ENCODE results near the gene MROH2A.

MROH2A gene

DNA sequence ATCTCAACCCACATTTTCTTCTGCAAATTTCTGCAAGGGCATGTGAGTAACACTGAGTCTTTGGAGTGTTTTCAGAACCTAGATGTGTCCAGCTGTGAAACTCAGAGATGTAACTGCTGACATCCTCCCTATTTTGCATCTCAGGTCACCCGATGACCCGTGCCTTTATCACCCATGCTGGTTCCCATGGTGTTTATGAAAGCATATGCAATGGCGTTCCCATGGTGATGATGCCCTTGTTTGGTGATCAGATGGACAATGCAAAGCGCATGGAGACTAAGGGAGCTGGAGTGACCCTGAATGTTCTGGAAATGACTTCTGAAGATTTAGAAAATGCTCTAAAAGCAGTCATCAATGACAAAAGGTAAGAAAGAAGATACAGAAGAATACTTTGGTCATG is 10.1 kb upstream of the MROH2A start:
- TF ChIP-seq, protein P1, sequence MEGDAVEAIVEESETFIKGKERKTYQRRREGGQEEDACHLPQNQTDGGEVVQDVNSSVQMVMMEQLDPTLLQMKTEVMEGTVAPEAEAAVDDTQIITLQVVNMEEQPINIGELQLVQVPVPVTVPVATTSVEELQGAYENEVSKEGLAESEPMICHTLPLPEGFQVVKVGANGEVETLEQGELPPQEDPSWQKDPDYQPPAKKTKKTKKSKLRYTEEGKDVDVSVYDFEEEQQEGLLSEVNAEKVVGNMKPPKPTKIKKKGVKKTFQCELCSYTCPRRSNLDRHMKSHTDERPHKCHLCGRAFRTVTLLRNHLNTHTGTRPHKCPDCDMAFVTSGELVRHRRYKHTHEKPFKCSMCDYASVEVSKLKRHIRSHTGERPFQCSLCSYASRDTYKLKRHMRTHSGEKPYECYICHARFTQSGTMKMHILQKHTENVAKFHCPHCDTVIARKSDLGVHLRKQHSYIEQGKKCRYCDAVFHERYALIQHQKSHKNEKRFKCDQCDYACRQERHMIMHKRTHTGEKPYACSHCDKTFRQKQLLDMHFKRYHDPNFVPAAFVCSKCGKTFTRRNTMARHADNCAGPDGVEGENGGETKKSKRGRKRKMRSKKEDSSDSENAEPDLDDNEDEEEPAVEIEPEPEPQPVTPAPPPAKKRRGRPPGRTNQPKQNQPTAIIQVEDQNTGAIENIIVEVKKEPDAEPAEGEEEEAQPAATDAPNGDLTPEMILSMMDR (IDR thresholded peaks at IDR 0.05), result no peak
- Histone ChIP-seq H3K4me2 (ENCODE audit: low read length) (no peak overlapping the region), H3K79me2 (no peaks in the 10 kb centered on the region), H3K27me3 (ENCODE audit: control insufficient read depth, insufficient read depth, low read length) (no peaks in the 10 kb centered on the region), H3K27ac (no peak overlapping the region), H3K9me3 (ENCODE audit: control insufficient read depth, low read length) (no peaks in the 10 kb centered on the region), H3K4me3 (ENCODE audit: low read depth, low read length) (no peak overlapping the region), H3K36me3 (ENCODE audit: control insufficient read depth, insufficient read depth, low read length) (no peaks in the 10 kb centered on the region), H3K4me1 (no peaks in the 10 kb centered on the region), H3K9ac (no peak overlapping the region), H2AFZ (no peak overlapping the region)

DNA sequence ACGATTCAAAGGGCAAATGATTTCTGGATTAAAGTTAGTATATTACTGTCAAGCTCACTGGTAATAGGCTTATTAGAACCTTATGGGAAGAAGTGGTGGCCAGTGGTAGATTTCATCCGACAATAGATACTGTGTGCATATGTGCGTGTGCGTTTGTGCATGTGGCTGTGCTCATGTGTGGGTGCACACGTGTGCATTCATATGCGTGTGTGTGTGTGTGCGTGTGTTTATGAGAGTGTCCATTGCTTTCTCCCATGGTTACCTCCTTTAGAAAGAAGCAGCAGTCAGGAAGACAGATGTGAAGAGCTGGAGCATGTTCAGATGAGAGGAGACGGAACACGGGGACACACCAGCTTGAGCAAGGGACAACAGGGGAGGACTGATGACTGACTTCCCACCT is 8.9 kb upstream of the MROH2A start:
- Histone ChIP-seq H3K9me3 (ENCODE audit: control insufficient read depth, low read length) (no peaks in the 10 kb centered on the region), H3K27ac (no peak overlapping the region), H3K36me3 (ENCODE audit: control insufficient read depth, insufficient read depth, low read length) (no peaks in the 10 kb centered on the region), H3K4me3 (ENCODE audit: low read depth, low read length) (no peak overlapping the region), H3K9ac (no peak overlapping the region), H3K4me2 (ENCODE audit: low read length) (no peak overlapping the region), H2AFZ (no peak overlapping the region), H3K79me2 (no peaks in the 10 kb centered on the region), H3K27me3 (ENCODE audit: control insufficient read depth, insufficient read depth, low read length) (no peaks in the 10 kb centered on the region), H3K4me1 (no peaks in the 10 kb centered on the region)
- TF ChIP-seq, protein P1 (IDR thresholded peaks at IDR 0.05), result no peak

DNA sequence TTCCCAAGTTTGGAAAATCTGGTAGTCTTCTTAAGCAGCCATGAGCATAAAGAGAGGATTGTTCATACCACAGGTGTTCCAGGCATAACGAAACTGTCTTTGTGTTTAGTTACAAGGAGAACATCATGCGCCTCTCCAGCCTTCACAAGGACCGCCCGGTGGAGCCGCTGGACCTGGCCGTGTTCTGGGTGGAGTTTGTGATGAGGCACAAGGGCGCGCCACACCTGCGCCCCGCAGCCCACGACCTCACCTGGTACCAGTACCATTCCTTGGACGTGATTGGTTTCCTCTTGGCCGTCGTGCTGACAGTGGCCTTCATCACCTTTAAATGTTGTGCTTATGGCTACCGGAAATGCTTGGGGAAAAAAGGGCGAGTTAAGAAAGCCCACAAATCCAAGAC is 6.0 kb upstream of the MROH2A start:
- Histone ChIP-seq H3K4me3 (ENCODE audit: low read depth, low read length) (no peak overlapping the region), H2AFZ (no peak overlapping the region), H3K27me3 (ENCODE audit: control insufficient read depth, insufficient read depth, low read length) (no peaks in the 10 kb centered on the region), H3K27ac (no peak overlapping the region), H3K4me1 (no peaks in the 10 kb centered on the region), H3K4me2 (ENCODE audit: low read length) (no peak overlapping the region), H3K9me3 (ENCODE audit: control insufficient read depth, low read length) (no peaks in the 10 kb centered on the region), H3K9ac (no peak overlapping the region), H3K79me2 (no peaks in the 10 kb centered on the region), H3K36me3 (ENCODE audit: control insufficient read depth, insufficient read depth, low read length) (no peaks in the 10 kb centered on the region)
- TF ChIP-seq, protein P1 (IDR thresholded peaks at IDR 0.05), result no peak

DNA sequence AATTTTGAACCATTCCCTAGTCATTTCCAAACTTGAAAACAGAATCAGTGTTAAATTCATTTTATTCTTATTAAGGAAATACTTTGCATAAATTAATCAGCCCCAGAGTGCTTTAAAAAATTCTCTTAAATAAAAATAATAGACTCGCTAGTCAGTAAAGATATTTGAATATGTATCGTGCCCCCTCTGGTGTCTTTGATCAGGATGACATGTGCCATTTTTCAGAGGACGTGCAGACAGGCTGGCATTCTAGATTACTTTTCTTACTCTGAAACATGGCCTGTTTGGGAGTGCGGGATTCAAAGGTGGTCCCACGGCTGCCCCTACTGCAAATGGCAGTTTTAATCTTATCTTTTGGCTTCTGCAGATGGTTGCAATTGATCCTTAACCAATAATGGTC is 5.5 kb upstream of the MROH2A start:
- Histone ChIP-seq H2AFZ (no peak overlapping the region), H3K36me3 (ENCODE audit: control insufficient read depth, insufficient read depth, low read length) (no peaks in the 10 kb centered on the region), H3K27me3 (ENCODE audit: control insufficient read depth, insufficient read depth, low read length) (no peaks in the 10 kb centered on the region), H3K27ac (no peak overlapping the region), H3K4me2 (ENCODE audit: low read length) (no peak overlapping the region), H3K79me2 (no peaks in the 10 kb centered on the region), H3K4me3 (ENCODE audit: low read depth, low read length) (no peak overlapping the region), H3K4me1 (no peaks in the 10 kb centered on the region), H3K9me3 (ENCODE audit: control insufficient read depth, low read length) (no peaks in the 10 kb centered on the region), H3K9ac (no peak overlapping the region)
- TF ChIP-seq, protein P1 (IDR thresholded peaks at IDR 0.05), result no peak

DNA sequence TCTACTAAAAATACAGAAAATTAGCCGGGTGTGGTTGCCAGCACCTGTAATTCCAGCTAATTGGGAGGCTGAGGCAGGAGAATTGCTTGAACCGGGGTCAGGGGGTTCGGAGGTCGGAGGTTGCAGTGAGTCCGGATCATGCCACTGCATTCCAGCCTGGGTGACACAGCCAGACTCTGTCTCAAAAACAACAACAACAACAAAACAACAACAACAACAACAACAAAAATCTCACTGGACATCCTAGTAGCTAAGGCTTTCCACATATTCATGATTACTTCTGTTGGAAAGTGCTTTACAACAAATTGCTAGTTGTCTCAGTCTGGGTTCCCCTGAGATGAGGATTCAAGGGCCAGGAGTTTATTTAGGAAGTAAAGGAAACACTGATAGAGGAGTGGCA is 4.3 kb upstream of the MROH2A start:
- Histone ChIP-seq H3K36me3 (ENCODE audit: control insufficient read depth, insufficient read depth, low read length) (no peaks in the 10 kb centered on the region), H3K79me2 (no peaks in the 10 kb centered on the region), H3K4me2 (ENCODE audit: low read length) (no peak overlapping the region), H2AFZ (no peak overlapping the region), H3K27me3 (ENCODE audit: control insufficient read depth, insufficient read depth, low read length) (no peaks in the 10 kb centered on the region), H3K9ac (no peak overlapping the region), H3K4me1 (no peaks in the 10 kb centered on the region), H3K27ac (no peak overlapping the region), H3K4me3 (ENCODE audit: low read depth, low read length) (no peak overlapping the region), H3K9me3 (ENCODE audit: control insufficient read depth, low read length) (no peaks in the 10 kb centered on the region)
- TF ChIP-seq, protein P1 (IDR thresholded peaks at IDR 0.05), result no peak
